T-helper 22 cell (primary cell): ENCODE results near the gene LRP1.

Source experiments
- DNase-seq: peaks from one replicate; pipeline ENCODE4 v3.0.0-alpha.2; 2020; ENCODE audit warnings: low read depth

The LRP1 gene

DNA sequence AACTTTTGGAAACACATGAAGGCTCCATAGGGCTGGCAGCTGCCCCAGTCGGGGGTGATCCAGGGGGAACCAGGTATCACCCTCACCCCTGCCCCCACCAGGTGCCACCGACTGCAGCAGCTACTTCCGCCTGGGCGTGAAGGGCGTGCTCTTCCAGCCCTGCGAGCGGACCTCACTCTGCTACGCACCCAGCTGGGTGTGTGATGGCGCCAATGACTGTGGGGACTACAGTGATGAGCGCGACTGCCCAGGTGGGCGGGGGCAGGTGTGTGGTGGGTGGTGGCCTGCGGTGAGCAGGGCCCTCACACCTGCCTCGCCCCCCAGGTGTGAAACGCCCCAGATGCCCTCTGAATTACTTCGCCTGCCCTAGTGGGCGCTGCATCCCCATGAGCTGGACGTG, 66.0 kb downstream of the LRP1 start:
- no peak for DNase-seq

- DNase-seq = no peak
Measured at GRCh38 chr12:57195186-57195585, 66.9 kb downstream of the LRP1 start.

DNA sequence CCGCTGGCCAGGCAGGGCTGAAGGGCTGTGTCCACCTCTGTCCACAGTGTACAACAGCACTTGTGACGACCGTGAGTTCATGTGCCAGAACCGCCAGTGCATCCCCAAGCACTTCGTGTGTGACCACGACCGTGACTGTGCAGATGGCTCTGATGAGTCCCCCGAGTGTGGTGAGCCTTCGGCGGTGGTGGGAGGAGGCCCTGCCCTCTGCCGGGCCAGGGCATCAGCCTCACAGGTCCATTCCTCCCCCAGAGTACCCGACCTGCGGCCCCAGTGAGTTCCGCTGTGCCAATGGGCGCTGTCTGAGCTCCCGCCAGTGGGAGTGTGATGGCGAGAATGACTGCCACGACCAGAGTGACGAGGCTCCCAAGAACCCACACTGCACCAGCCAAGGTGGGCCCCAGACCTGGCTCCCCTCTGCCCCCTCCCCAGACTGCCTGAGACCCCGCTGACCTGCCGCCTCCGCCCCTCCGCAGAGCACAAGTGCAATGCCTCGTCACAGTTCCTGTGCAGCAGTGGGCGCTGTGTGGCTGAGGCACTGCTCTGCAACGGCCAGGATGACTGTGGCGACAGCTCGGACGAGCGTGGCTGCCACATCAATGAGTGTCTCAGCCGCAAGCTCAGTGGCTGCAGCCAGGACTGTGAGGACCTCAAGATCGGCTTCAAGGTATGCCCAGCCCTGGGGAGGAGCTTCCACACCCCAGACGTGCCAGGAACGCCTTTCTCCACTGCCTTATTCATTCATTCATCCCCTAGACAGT, 67.5 kb downstream of the LRP1 start:
- DNase-seq = no peak

DNA sequence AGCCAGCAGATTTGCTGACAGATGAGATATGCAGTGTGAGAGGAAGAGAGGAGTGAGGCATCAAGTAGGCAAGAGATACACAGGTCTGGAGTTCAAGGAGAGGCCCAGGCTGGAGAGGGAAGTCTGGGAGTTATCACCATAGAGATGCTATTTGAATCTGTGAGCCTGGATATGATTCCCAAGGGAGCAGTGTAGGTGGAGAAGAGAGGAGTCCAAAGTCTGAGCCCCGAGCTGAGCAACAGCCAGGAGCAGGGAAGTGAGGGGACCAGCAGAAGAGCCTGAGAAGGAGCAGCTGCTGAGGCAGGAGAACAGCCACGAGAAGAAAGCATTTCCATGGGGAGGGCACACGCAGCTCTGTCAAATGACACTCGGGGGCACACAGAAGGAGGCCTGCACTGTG, 68.2 kb downstream of the LRP1 start:
- DNase-seq = no peak

DNA sequence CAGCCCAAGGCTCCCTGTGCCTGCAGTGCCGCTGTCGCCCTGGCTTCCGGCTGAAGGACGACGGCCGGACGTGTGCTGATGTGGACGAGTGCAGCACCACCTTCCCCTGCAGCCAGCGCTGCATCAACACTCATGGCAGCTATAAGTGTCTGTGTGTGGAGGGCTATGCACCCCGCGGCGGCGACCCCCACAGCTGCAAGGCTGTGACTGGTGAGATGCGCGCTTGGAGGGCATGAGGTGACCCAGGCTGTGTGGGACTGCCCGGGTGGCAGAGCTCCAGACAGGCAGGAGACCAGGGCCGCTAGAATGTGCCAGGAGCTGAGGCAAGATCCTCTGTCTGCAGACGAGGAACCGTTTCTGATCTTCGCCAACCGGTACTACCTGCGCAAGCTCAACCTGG, 68.7 kb downstream of the LRP1 start:
- DNase-seq = no peak

DNA sequence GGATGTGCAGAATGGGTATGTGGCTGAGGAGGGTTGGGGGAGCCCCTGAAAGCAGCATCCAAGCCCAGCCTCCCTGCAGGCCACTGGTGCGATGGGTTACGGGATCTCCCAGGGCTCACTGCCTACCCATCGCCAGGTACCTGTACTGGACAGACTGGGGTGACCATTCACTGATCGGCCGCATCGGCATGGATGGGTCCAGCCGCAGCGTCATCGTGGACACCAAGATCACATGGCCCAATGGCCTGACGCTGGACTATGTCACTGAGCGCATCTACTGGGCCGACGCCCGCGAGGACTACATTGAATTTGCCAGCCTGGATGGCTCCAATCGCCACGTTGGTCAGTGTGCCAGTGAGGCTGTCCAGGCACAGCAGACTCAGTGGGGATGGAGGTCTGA, 70.0 kb downstream of the LRP1 start:
- no peak for DNase-seq

DNA sequence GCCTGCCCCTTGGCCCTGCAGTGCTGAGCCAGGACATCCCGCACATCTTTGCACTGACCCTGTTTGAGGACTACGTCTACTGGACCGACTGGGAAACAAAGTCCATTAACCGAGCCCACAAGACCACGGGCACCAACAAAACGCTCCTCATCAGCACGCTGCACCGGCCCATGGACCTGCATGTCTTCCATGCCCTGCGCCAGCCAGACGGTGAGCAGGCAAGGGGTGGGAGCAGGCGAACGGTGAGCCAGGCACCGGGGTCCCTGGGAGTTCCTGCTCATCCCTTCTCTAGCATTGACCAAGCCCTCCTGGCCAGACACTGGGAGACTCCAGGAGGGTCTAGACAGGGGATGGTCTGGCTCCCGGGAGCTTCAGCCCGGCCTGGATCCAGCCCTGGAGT, 70.9 kb downstream of the LRP1 start:
- no peak for DNase-seq

DNA sequence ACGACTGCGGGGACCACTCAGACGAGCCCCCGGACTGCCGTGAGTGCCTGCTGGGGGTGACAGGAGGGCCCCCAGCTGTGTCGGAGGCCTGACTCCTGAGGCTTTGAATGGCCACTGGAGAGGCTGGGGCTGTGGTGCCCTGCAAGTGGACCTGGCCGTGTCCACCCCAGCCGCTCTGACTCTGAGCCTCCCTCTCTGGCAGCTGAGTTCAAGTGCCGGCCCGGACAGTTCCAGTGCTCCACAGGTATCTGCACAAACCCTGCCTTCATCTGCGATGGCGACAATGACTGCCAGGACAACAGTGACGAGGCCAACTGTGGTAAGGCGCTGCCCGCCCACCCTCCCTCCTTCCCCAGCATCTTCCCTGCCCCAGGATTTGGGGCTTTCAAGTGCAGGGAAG, 72.2 kb downstream of the LRP1 start:
- no peak for DNase-seq

DNA sequence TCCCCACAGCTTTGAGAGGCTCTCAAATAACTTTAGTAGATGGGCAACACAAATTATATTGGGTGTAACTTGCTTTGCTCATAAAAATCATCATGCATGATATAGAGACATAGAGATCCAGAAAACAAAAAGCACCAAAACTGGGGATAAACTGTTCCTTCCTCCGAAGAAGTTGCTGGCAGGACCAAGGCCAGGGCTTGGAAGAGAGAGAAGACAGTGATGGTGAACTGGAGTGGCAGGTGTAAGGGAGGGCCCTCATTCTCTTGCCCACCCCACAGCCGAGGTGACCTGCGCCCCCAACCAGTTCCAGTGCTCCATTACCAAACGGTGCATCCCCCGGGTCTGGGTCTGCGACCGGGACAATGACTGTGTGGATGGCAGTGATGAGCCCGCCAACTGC, 72.9 kb downstream of the LRP1 start:
- DNase-seq = no peak

- no peak for DNase-seq
Measured at GRCh38 chr12:57201631-57202030, 73.3 kb downstream of the LRP1 start.

GRCh38 chr12:57202321-57202720, 74.0 kb downstream of the LRP1 start:
- no peak for DNase-seq

DNA sequence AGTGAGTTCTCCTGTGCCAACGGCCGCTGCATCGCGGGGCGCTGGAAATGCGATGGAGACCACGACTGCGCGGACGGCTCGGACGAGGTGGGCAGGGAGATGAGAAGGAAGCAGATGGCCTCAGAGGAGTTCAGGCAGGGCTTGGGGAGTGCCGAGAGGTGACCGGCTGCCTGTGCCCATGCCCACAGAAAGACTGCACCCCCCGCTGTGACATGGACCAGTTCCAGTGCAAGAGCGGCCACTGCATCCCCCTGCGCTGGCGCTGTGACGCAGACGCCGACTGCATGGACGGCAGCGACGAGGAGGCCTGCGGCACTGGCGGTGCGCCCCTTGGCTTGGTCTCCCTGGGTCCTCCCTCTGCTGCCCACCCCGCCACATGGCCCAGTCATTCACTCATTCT, 74.9 kb downstream of the LRP1 start:
- no peak for DNase-seq

DNA sequence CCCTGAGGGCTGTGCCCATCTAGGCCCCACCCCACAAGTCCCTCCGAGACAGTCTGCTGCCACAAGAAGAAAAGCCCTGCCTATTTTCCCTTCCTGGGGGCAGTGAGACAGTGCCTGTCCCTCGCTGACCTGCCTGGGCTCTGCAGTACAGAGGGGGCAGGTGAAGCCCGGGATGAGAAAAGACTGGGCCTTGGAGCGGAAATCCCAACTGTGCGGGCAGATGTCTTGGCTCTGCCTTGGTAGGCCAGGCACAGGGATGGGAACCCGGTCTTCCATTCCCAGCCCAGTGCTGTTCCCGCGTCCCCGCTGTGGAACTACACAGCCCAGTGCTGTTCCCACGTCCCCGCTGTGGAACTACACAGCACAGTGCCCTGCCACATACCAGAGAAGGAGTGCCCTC, 75.5 kb downstream of the LRP1 start:
- no peak for DNase-seq

GRCh38 chr12:57204454-57204853, 76.2 kb downstream of the LRP1 start:
- no peak for DNase-seq

DNA sequence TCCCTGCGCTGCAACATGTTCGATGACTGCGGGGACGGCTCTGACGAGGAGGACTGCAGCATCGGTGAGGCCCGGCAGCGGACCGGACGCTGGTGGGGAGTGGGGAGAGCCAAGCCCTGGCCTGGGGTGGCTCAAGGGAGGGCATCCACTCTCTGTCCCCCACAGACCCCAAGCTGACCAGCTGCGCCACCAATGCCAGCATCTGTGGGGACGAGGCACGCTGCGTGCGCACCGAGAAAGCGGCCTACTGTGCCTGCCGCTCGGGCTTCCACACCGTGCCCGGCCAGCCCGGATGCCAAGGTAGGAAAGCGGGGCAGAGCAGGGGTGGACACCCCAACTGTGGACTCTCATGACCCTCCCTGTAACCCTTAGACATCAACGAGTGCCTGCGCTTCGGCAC, 76.9 kb downstream of the LRP1 start:
- no peak for DNase-seq

DNA sequence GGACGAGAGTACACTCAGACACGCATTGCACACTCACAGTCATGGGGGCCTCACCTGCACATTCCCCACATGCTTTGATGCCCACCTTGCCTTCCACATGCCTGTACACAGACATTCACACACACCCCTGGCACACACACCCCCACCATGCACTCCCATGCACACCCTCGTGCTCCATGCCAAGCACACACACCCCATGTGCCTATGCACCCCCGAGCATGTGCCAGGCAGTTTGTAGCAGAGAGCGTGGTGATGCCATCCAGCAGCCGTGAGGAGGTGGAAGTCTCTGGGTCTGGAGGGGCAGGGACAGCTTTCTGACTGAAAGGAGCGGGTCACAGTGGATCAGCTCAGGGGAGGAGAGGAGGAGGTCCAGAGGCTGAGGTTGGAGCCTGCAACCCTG, 77.6 kb downstream of the LRP1 start:
- no peak for DNase-seq

GRCh38 chr12:57207731-57208630, 79.7 kb downstream of the LRP1 start:
- no peak for DNase-seq

- DNase-seq = no peak
Measured at GRCh38 chr12:57208631-57209282, 80.5 kb downstream of the LRP1 start.

- no peak for DNase-seq
Measured at GRCh38 chr12:57209916-57210315, 81.6 kb downstream of the LRP1 start.

- DNase-seq = no peak
Measured at GRCh38 chr12:57210461-57210860, 82.2 kb downstream of the LRP1 start.

- DNase-seq = no peak
Measured at GRCh38 chr12:57210926-57211692, 82.8 kb downstream of the LRP1 start.
